GM12878 (cell line): ENCODE measurements around the gene NLGN1. TPM values are rescaled to one million over a fixed set of nuclear protein-coding genes. Genes with fewer than 3 reads are reported as not detected.

Source experiments
- ATAC-seq: fragments of 200-7000 bp; cut with Tn5 transposase; 3 replicates; pipeline ENCODE4 v1.9.1; 2020; ENCODE audit warnings: mild to moderate bottlenecking, moderate library complexity
- BruUV-seq: library from RNA; stranded (reverse); fragments of 400-500 nt; replicated peaks from 2 replicates; lab custom pipeline; 2021; lab: Mats Ljungman, UMichigan
- CTCF ChIA-PET: fragments of 300-600 bp; sonication (Branson Sonifier 250); formaldehyde crosslinking; extraction: SDS; loops from one replicate; lab custom pipeline; 2021; ENCODE audit warnings: inconsistent platforms; lab: Yijun Ruan, JAX
- POLR2A ChIA-PET: fragments of 350-600 bp; formaldehyde crosslinking; extraction: SDS; loops from one replicate; lab custom pipeline; 2021; ENCODE audit warnings: inconsistent platforms; lab: Charles Lee
- RAD21 ChIA-PET: fragments of 300-600 bp; sonication (Branson Sonifier 250); formaldehyde crosslinking; loops from one replicate; lab custom pipeline; 2023; ENCODE audit warnings: antibody characterized with exemption; ENCODE audit not compliant: unreplicated experiment; lab: Charles Lee
- SMC1A ChIA-PET: fragments of 300-600 bp; sonication (Branson Sonifier 250); formaldehyde crosslinking; loops from one replicate; lab custom pipeline; 2023; ENCODE audit not compliant: unreplicated experiment, uncharacterized antibody; lab: Charles Lee
- DNase-seq: peaks from one replicate; pipeline ENCODE4 v3.0.0-alpha.2; 2011; ENCODE audit warnings: low read depth, low spot score
- FAIRE-seq: peaks from 3 replicates; lab custom pipeline; 2011; peaks lifted over from hg19 to GRCh38; lab: Jason Lieb, UNC
- H2AFZ ChIP-seq: 2 replicates; pipeline ENCODE4 v1.6.0; 2011; ENCODE audit warnings: low read depth, low read length, control low read depth; ENCODE audit not compliant: control insufficient read depth
- H3K27ac ChIP-seq: 2 replicates; pipeline ENCODE4 v1.5.1; 2011; ENCODE audit warnings: control low read depth; ENCODE audit not compliant: control insufficient read depth, insufficient read depth
- H3K27me3 ChIP-seq, 2 experiments: replicated peaks in 1 of 2; 2 replicates each; pipeline versions ENCODE4 v1.6.0 to v1.6.1; 2011; ENCODE audit warnings: low read length in 1 of 2; ENCODE audit not compliant: control insufficient read depth in 2 of 2, insufficient read depth in 2 of 2
- H3K36me3 ChIP-seq, 2 experiments: 2 replicates each; pipeline ENCODE4 v1.5.1; 2011; ENCODE audit warnings: low read length in 1 of 2; ENCODE audit not compliant: control insufficient read depth in 2 of 2, insufficient read depth in 2 of 2
- H3K4me1 ChIP-seq: 2 replicates; pipeline ENCODE4 v1.6.1; 2011; ENCODE audit warnings: mild to moderate bottlenecking, low read length, moderate library complexity, mixed read lengths; ENCODE audit not compliant: control insufficient read depth, insufficient read depth
- H3K4me2 ChIP-seq: 2 replicates; pipeline ENCODE4 v1.6.0; 2011; ENCODE audit warnings: control low read depth; ENCODE audit not compliant: control insufficient read depth, insufficient read depth
- H3K4me3 ChIP-seq: fragments of 200-600 bp; sonication (generic); 2 replicates; pipeline ENCODE4 v1.5.1; 2016
- H3K79me2 ChIP-seq: 2 replicates; pipeline ENCODE4 v1.6.0; 2011; ENCODE audit warnings: low read length; ENCODE audit not compliant: control insufficient read depth, insufficient read depth
- H3K9ac ChIP-seq: 2 replicates; pipeline ENCODE4 v1.8.0; 2011; ENCODE audit warnings: low read length, control low read depth, mixed read lengths; ENCODE audit not compliant: control insufficient read depth, insufficient read depth
- H3K9me3 ChIP-seq: replicated peaks from 3 replicates; pipeline ENCODE4 v1.5.1; 2011; ENCODE audit warnings: mild to moderate bottlenecking, low read length; ENCODE audit not compliant: control insufficient read depth, insufficient read depth
- H4K20me1 ChIP-seq: 2 replicates; pipeline ENCODE4 v1.6.0; 2011; ENCODE audit not compliant: control insufficient read depth, insufficient read depth
- ATF2 ChIP-seq: IDR thresholded peaks from 2 replicates; pipeline ENCODE4 v1.6.1; 2012; ENCODE audit warnings: low read length, inconsistent platforms
- BCL3 ChIP-seq: IDR thresholded peaks from 2 replicates; pipeline ENCODE4 v1.6.1; 2011; ENCODE audit warnings: borderline replicate concordance, low read depth, mild to moderate bottlenecking, moderate library complexity, low read length; ENCODE audit not compliant: insufficient read depth, poor library complexity, severe bottlenecking
- CBX5 ChIP-seq: sonication (generic); IDR thresholded peaks from 2 replicates; pipeline ENCODE4 v1.6.1; 2016; ENCODE audit warnings: low read depth, moderate library complexity, mild to moderate bottlenecking, inconsistent platforms
- EP300 ChIP-seq, 2 experiments: fragments of 150-350 bp in 1 of 2; IDR thresholded peaks; 2 replicates each; pipeline ENCODE4 v1.6.1; 2011 to 2012; ENCODE audit warnings: low read depth in 2 of 2, low read length in 2 of 2, borderline replicate concordance in 1 of 2, improper control_type of control experiment in 1 of 2, inconsistent platforms in 1 of 2; ENCODE audit not compliant: control insufficient read depth in 1 of 2
- IRF5 ChIP-seq: fragments of 450-650 bp; IDR thresholded peaks from 2 replicates; pipeline ENCODE4 v1.6.1; 2017; ENCODE audit warnings: borderline replicate concordance
- NFIC ChIP-seq: IDR thresholded peaks from 2 replicates; pipeline ENCODE4 v1.6.1; 2012; ENCODE audit warnings: low read depth, mild to moderate bottlenecking, inconsistent platforms, low read length, moderate library complexity
- POLR2AphosphoS2 ChIP-seq: IDR thresholded peaks from 2 replicates; pipeline ENCODE4 v1.6.1; 2011; ENCODE audit warnings: low read depth, mild to moderate bottlenecking, low read length, improper control_type of control experiment, moderate library complexity
- RAD21 ChIP-seq: IDR thresholded peaks from 2 replicates; pipeline ENCODE4 v1.6.1; 2011; ENCODE audit warnings: mild to moderate bottlenecking, low read depth, low read length, moderate library complexity; ENCODE audit not compliant: insufficient read depth
- RAD51 ChIP-seq: fragments of 450-650 bp; IDR thresholded peaks from 2 replicates; pipeline ENCODE4 v1.6.1; 2016; ENCODE audit warnings: moderate library complexity, mild to moderate bottlenecking, inconsistent platforms
- WRNIP1 ChIP-seq: IDR thresholded peaks from 2 replicates; pipeline ENCODE4 v1.6.1; 2011; ENCODE audit warnings: low read depth, low read length, improper control_type of control experiment, borderline replicate concordance
- ZNF217 ChIP-seq: fragments of 450-650 bp; IDR thresholded peaks from 2 replicates; pipeline ENCODE4 v1.6.1; 2017; ENCODE audit warnings: antibody characterized with exemption, mild to moderate bottlenecking
- WGBS: methylation state at CpG from one replicate; pipeline ENCODE4 v1.1.6; 2016; ENCODE audit warnings: low lambda C conversion rate; ENCODE audit not compliant: insufficient replicate concordance, insufficient coverage; ENCODE audit errors: missing lambda C conversion rate; 5-methylcytosine and 5-hydroxymethylcytosine counted together
- in situ Hi-C: fragments of 300-500 bp; cut with MboI; formaldehyde crosslinking; loops from 9 replicates; pipeline ENCODE4 v1.14.3; 2018; ENCODE audit warnings: mixed read lengths
- intact Hi-C: fragments of 100-400 bp; cut with micrococcal nuclease; formaldehyde crosslinking; loops from one replicate; pipeline ENCODE4 v1.14.2; 2022; ENCODE audit not compliant: unreplicated experiment
- polyA plus RNA-seq, 11 experiments: library from polyadenylated mRNA; depleted of rRNA in 4 of 11; unstranded in 6 of 11; stranded (reverse) in 5 of 11; fragments of >200 nt; fragmentation: Nextera tagmentation in 4 of 11; fragmentation: Illumina TruSeq in 1 of 11; extraction: Ambion mirVana in 4 of 11; extraction: Trizol in 1 of 11; gene quantifications; 1 replicate in 1 of 11; 2 replicates in 10 of 11; pipeline versions ENCODE4 v1.2.1 to v1.2.3, GENCODE V29; 2011 to 2016; ENCODE audit warnings: inconsistent platforms in 2 of 11, missing spikeins in 2 of 11, low read depth in 1 of 11
- total RNA-seq, 4 experiments: library from RNA; depleted of rRNA in 3 of 4; stranded (reverse); fragments of >200 nt in 3 of 4; fragmentation: Illumina TruSeq in 1 of 4; extraction: Trizol in 1 of 4; gene quantifications; 2 replicates each; pipeline versions ENCODE4 v1.2.1 to v1.2.3, GENCODE V29; 2013 to 2021
- TF ChIP-seq, protein P1 (sequence below): fragments of 450-650 bp; conservative IDR thresholded peaks from 2 replicates; pipeline ENCODE4 v1.6.1; 2017; ENCODE audit warnings: mild to moderate bottlenecking, moderate library complexity

NLGN1 gene
- total and polyA plus RNA-seq, 10 of the 15 experiments (the other 5 are each of a cell fraction or from before 2014, with no cell fraction given), result not detected

GRCh38 chr3:174020156-174020555 lies 622.6 kb downstream of the NLGN1 start:
- no peak for ATAC-seq
- POLR2A ChIA-PET, result no interaction called here

GRCh38 chr3:174023421-174023820 lies 625.9 kb downstream of the NLGN1 start:
- no peak overlapping the region for H3K9ac ChIP-seq
- H3K4me2 ChIP-seq, result no peak overlapping the region
- H3K4me1 ChIP-seq, result no peaks in the 10 kb centered on the region
- SMC1A ChIA-PET, result no interaction called here
- ATAC-seq, result no peak
- CTCF ChIA-PET, result interaction anchor here (1.2 kb wide), 1 partner anchor 11 kb away, joined by 5 read pairs; no protein-coding TSS in a partner anchor
- no peaks in the 10 kb centered on the region for H3K27me3 ChIP-seq
- no peaks in the 10 kb centered on the region for H3K79me2 ChIP-seq
- 2% methylated on average over 4 of the region's 4 CpGs for WGBS
- FAIRE-seq, result no peak
- H3K9me3 ChIP-seq, result no peaks in the 10 kb centered on the region
- POLR2A ChIA-PET, result no interaction called here
- BruUV-seq, result no TSS peak
- H3K27ac ChIP-seq, result no peak overlapping the region
- RAD21 ChIA-PET, result no interaction called here
- in situ Hi-C loops (no loop called here), intact Hi-C loops (no loop called here)
- no peaks in the 10 kb centered on the region for H4K20me1 ChIP-seq
- DNase-seq, result no peak
- no peak overlapping the region for H2AFZ ChIP-seq
- H3K4me3 ChIP-seq, result no peak overlapping the region
- no peaks in the 10 kb centered on the region for H3K36me3 ChIP-seq
- TF ChIP-seq EP300 (IDR thresholded peaks at IDR 0.05; ENCODE audit: borderline replicate concordance in 1 of 2, control insufficient read depth in 1 of 2, low read depth in 2 of 2, low read length in 2 of 2) (no peak), ATF2 (no peak), RAD21 (no peak), IRF5 (no peak), BCL3 (no peak), CBX5 (no peak), RAD51 (no peak), WRNIP1 (no peak)
- TF ChIP-seq, protein P1, sequence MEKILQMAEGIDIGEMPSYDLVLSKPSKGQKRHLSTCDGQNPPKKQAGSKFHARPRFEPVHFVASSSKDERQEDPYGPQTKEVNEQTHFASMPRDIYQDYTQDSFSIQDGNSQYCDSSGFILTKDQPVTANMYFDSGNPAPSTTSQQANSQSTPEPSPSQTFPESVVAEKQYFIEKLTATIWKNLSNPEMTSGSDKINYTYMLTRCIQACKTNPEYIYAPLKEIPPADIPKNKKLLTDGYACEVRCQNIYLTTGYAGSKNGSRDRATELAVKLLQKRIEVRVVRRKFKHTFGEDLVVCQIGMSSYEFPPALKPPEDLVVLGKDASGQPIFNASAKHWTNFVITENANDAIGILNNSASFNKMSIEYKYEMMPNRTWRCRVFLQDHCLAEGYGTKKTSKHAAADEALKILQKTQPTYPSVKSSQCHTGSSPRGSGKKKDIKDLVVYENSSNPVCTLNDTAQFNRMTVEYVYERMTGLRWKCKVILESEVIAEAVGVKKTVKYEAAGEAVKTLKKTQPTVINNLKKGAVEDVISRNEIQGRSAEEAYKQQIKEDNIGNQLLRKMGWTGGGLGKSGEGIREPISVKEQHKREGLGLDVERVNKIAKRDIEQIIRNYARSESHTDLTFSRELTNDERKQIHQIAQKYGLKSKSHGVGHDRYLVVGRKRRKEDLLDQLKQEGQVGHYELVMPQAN, result no peak

More at GRCh38 chr3:174020156-174020555, 622.6 kb downstream of the NLGN1 start:
- Histone ChIP-seq H3K36me3 (no peaks in the 10 kb centered on the region), H3K4me2 (no peak overlapping the region), H3K9me3 (no peaks in the 10 kb centered on the region), H2AFZ (no peak overlapping the region), H3K79me2 (no peaks in the 10 kb centered on the region), H3K27ac (no peak overlapping the region), H3K27me3 (no peaks in the 10 kb centered on the region), H3K9ac (no peak overlapping the region), H3K4me1 (no peaks in the 10 kb centered on the region), H3K4me3 (no peak overlapping the region), H4K20me1 (no peaks in the 10 kb centered on the region)
- WGBS, result 0% methylated on average over 2 of the region's 2 CpGs
- ChIA-PET CTCF (no interaction called here), SMC1A (interaction anchor here (0.6 kb wide), 1 partner anchor 1084 kb away, joined by 3 read pairs; no protein-coding TSS in a partner anchor), RAD21 (no interaction called here)
- TF ChIP-seq ZNF217 (no peak), POLR2AphosphoS2 (no peak), NFIC (no peak)
- BruUV-seq, result no TSS peak
- intact Hi-C loops, result no loop called here
- DNase-seq, result no peak
- in situ Hi-C loops, result no loop called here
- no peak for FAIRE-seq
